ENCODE measurements around the gene ASB6. TPM values are rescaled to one million over a fixed set of nuclear protein-coding genes. Genes with fewer than 3 reads are reported as not detected.
"Not testable (repeated sequence)": the region's sequence is repeated elsewhere in the genome, so short reads cannot be mapped to it uniquely, and the experiment has no call there.

ASB6 gene
- total RNA-seq, 2 experiments from 2014 or later = 25.4 to 27.7 TPM

DNA sequence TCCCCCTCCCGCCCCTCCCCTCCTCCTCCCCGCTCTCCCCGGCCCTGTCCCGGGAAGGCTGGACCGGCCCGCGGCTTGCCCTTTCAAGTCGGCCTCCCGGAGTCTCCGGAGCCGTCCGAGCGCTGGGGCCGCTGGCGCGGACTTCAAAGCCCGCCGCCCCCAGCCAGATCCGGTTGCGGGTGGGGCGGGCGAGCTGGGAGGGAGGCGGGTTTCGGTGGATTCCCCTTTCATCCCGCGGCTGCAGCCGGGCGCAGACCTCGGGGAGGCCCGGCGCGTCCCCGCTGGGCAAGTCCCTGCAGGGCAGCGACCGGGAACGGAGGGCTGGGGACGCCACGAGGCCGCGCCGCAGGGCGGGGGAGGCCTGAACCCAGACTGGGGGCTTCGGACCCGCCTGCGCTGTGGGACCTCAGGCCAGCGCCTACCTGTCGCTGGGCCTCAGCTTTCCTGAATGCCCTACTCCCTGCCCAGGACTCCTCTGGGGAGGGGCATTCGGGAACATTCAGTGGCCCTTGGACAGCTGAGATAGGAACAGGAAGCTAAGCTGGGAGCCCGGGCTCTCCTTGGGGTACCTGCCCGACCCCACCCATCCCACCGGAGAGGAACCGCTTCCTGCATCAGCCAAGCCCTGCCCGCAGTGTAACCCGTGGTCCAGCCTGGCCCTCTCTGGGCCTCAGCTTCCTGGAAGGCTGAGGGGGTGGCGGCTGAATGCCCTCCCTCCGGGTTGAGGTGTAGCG is 44.4 kb downstream of the ASB6 start:
- ATAC-seq (peak; percentile 75), DNase-seq (peak; percentile 64)
- peaks cover 7% of the 10 kb centered on the region for H3K27me3 Mint-ChIP-seq (ENCODE audit: low read depth)
- H3K4me1 Mint-ChIP-seq (ENCODE audit: low read depth) = peaks cover 47% of the 10 kb centered on the region
- ChIA-PET CTCF (interaction anchor here (1.1 to 2.8 kb wide), 6 partner anchors 11 to 424 kb away, joined by 3 to 8 read pairs (median 3); no protein-coding TSS in a partner anchor), POLR2A (interaction anchor here (1.2 to 2.8 kb wide), 3 partner anchors 9 to 420 kb away, joined by 4 to 8 read pairs (median 5); partner anchors contain the start of gene IER5L)
- no peaks in the 10 kb centered on the region for H3K36me3 Mint-ChIP-seq (ENCODE audit: low read depth)
- peak overlapping the region; percentile 84 for H3K27ac Mint-ChIP-seq
- peak overlapping the region; percentile 68 for H3K4me3 Mint-ChIP-seq
- H3K9me3 Mint-ChIP-seq (ENCODE audit: insufficient read depth) = no peaks in the 10 kb centered on the region

DNA sequence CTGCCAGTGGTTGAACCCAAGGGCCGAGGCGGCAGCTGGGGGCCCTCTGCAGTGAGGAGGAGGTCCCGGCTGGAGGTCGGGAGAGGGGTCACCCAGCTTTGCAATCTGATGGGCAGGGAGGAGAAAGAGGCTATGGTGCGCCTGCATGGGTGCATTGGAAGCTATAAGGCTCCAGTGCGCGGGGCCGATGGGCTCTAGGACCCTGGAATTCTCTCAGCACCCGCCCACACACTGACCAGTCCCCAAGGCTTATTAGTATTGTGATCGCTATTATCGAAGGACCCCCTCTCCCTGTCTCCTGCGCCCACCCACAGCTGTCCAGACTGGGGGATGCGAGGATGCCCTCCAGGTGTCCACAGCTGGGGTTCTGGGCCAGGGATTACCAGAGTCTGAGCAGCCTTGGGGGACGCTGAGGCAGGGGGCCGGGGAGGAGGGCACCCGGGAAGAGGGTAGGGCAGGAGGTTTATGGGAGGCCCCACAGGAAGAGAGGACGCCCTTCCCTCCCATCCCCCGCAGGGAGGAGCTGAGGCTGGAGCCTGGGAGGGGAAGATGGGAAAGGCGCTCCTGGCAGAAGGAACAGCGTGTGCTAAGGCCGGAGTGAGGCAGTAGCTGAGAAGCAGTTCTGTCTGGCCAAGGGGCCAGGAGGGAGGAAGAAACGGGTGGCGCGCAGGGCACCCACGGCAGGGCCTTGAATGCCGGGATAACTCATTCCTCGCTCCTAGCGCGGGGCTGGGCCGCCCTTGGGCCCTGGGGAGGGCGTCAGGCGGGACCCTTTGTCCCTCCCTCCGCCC is 45.2 kb downstream of the ASB6 start:
- CTCF ChIA-PET = interaction anchor here (1.1 to 2.8 kb wide), 10 partner anchors 10 to 467 kb away, joined by 3 to 10 read pairs (median 4); no protein-coding TSS in a partner anchor
- ATAC-seq (no peak), DNase-seq (no peak)
- peaks cover 43% of the 10 kb centered on the region for H3K4me1 Mint-ChIP-seq (ENCODE audit: low read depth)
- H3K27me3 Mint-ChIP-seq (ENCODE audit: low read depth) = peaks cover 11% of the 10 kb centered on the region
- no peaks in the 10 kb centered on the region for H3K9me3 Mint-ChIP-seq (ENCODE audit: insufficient read depth)
- POLR2A ChIA-PET = interaction anchor here (1.1 to 2.8 kb wide), 5 partner anchors 9 to 419 kb away, joined by 3 to 8 read pairs (median 5); partner anchors contain the start of gene IER5L
- no peaks in the 10 kb centered on the region for H3K36me3 Mint-ChIP-seq (ENCODE audit: low read depth)
- peak overlapping the region; percentile 67 for H3K27ac Mint-ChIP-seq
- H3K4me3 Mint-ChIP-seq = peak overlapping the region; percentile 23

DNA sequence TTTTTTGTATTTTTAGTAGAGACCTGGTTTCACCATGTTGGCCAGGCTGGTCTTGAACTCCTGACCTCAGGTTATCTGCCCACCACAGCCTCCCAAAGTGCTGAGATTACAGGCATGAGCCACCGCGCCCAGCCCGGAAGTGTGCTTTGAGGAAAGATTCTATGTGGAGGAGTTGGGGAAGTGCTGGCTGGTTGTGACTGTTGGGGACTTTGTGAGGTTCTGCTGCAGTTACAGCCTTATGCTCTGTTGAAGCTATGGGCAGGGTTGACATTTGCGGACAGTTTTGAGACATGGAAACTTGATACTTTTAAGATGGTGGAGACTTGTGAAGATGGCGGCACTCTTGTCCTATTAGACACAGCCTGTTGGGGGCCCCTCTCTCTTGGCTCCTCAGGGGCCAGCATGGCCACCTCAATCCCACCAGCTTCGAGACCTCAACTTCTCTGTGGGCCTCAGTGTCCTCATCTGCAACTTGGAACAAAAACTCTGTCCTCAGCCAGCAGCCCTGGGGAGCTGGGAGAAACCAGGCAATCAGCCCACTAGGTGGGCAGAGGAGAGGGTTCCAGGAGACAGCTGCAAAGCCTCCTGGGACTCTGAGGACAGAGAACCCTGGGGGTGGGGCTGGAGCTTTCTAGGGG is 45.9 kb downstream of the ASB6 start:
- H3K36me3 Mint-ChIP-seq (ENCODE audit: low read depth) = no peaks in the 10 kb centered on the region
- POLR2A ChIA-PET = interaction anchor here (1.1 to 2.8 kb wide), 4 partner anchors 10 to 418 kb away, joined by 3 to 8 read pairs (median 5); partner anchors contain the start of gene IER5L
- no peaks in the 10 kb centered on the region for H3K9me3 Mint-ChIP-seq (ENCODE audit: insufficient read depth)
- H3K27me3 Mint-ChIP-seq (ENCODE audit: low read depth) = peaks cover 10% of the 10 kb centered on the region
- ATAC-seq (no peak), DNase-seq (no peak)
- CTCF ChIA-PET = interaction anchor here (1.1 to 2.8 kb wide), 8 partner anchors 9 to 466 kb away, joined by 3 to 10 read pairs (median 6); no protein-coding TSS in a partner anchor
- H3K4me1 Mint-ChIP-seq (ENCODE audit: low read depth) = peaks cover 43% of the 10 kb centered on the region
- no peak overlapping the region for H3K4me3 Mint-ChIP-seq
- peak overlapping the region; percentile 37 for H3K27ac Mint-ChIP-seq

DNA sequence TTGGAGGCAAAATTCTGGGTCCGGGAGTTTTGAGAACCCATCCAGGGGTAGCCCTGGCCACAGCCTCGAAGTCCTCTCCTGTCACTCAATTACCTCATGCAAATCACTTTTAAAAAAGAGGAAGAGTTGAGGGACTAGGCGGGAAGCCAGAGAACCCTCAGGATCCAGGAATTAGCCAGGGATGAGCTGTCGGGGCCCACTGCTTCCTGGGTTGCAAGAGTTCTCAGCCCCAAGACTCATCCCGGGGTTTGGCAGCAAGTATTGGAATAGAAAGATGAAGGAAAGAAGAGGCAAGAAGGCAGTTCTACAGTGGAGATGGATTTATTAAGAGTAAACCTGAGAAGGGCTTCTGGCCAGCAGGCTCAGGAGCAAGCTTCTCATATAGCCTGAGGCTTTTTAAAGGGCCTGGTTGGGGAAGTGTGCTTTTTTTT is 46.6 kb downstream of the ASB6 start:
- H3K4me1 Mint-ChIP-seq (ENCODE audit: low read depth) = peaks cover 43% of the 10 kb centered on the region
- peaks cover 14% of the 10 kb centered on the region for H3K27me3 Mint-ChIP-seq (ENCODE audit: low read depth)
- no peak overlapping the region for H3K4me3 Mint-ChIP-seq
- H3K36me3 Mint-ChIP-seq (ENCODE audit: low read depth) = no peaks in the 10 kb centered on the region
- ATAC-seq (no peak), DNase-seq (no peak)
- POLR2A ChIA-PET = interaction anchor here (1.2 kb wide), 1 partner anchor 211 kb away, joined by 3 read pairs; no protein-coding TSS in a partner anchor
- H3K9me3 Mint-ChIP-seq (ENCODE audit: insufficient read depth) = no peaks in the 10 kb centered on the region
- no peak overlapping the region for H3K27ac Mint-ChIP-seq
- CTCF ChIA-PET = interaction anchor here (1.4 to 1.7 kb wide), 4 partner anchors 9 to 466 kb away, joined by 4 to 10 read pairs (median 4); no protein-coding TSS in a partner anchor

DNA sequence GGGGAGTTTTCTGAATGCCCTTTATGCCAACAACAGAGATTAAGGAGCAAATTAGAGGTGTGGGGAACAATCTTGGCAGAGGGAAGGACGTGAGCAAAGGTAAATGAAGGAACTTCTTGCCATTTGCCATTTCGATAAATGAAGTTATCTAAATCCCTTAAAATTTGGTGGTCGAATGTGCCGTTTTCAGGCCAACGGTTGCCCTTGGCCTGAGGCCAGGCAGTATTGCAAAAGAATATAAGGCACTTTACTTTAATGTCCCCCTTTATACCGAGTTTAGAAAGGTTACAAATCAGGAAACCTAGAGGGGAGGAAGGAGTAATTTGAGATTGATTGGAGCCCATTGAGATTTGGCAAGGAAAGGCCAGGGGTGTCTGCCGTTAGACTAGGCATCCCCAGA is 47.3 kb downstream of the ASB6 start:
- POLR2A ChIA-PET = no interaction called here
- ATAC-seq = no peak
- peaks cover 43% of the 10 kb centered on the region for H3K4me1 Mint-ChIP-seq (ENCODE audit: low read depth)
- H3K27me3 Mint-ChIP-seq (ENCODE audit: low read depth) = peaks cover 19% of the 10 kb centered on the region
- H3K36me3 Mint-ChIP-seq (ENCODE audit: low read depth) = no peaks in the 10 kb centered on the region
- no peak overlapping the region for H3K4me3 Mint-ChIP-seq
- CTCF ChIA-PET = interaction anchor here (1.7 kb wide), 1 partner anchor 10 kb away, joined by 4 read pairs; no protein-coding TSS in a partner anchor
- H3K9me3 Mint-ChIP-seq (ENCODE audit: insufficient read depth) = no peaks in the 10 kb centered on the region
- no peak for DNase-seq
- no peak overlapping the region for H3K27ac Mint-ChIP-seq

DNA sequence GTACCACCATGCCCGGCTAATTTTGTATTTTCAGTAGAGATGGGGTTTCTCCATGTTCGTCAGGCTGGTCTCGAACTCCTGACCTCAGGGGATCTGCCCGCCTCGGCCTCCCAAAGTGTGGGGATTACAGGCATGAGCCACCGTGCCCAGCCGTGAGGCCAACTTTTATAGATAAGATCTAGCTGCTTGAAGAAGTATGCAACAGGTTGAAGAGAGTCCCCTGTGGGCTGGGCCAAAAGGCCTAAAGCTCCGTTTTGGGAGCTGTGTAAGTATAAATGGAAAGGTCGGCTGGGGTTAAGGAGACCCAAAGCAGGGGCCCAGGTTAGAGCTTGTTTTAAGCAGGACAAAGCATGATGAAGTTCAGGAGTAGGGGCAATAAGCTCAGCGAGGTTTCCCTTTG is 49.2 kb downstream of the ASB6 start:
- H3K4me3 Mint-ChIP-seq; DNase-seq; H3K36me3 Mint-ChIP-seq (ENCODE audit: low read depth); H3K9me3 Mint-ChIP-seq (ENCODE audit: insufficient read depth); H3K27ac Mint-ChIP-seq; ATAC-seq: not testable (repeated sequence)
- Mint-ChIP-seq H3K27me3 (ENCODE audit: low read depth) (peaks cover 26% of the 10 kb centered on the region), H3K4me1 (ENCODE audit: low read depth) (peaks cover 39% of the 10 kb centered on the region)
- CTCF ChIA-PET = interaction anchor here (0.7 to 1.8 kb wide), 5 partner anchors 9 to 450 kb away, joined by 3 to 5 read pairs (median 3); no protein-coding TSS in a partner anchor
- POLR2A ChIA-PET = interaction anchor here (0.6 kb wide), 1 partner anchor 261 kb away, joined by 3 read pairs; no protein-coding TSS in a partner anchor

DNA sequence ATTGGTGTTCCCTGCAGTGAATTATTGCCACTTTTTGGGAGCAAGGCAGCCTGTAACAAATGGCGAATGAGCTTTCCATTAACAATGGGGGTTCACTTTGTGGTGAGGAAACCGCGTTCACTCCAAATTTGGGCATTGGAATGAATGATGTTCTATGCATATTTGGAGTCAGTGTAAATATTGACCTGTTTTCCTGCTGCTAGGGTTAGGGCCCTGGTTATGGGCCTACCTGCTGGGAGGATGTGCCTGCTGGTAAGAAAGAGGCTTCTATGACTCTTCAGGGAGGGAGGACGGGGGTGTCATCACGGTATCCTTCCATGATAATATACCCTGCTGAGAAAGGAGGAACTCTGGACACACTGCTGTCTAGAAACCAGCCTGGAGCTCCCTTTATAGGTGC is 50.0 kb downstream of the ASB6 start:
- DNase-seq (no peak), ATAC-seq (no peak)
- CTCF ChIA-PET = interaction anchor here (1.3 to 1.5 kb wide), 3 partner anchors 8 to 17 kb away, joined by 3 to 5 read pairs (median 3); no protein-coding TSS in a partner anchor
- peaks cover 26% of the 10 kb centered on the region for H3K27me3 Mint-ChIP-seq (ENCODE audit: low read depth)
- peaks cover 44% of the 10 kb centered on the region for H3K4me1 Mint-ChIP-seq (ENCODE audit: low read depth)
- H3K27ac Mint-ChIP-seq = no peak overlapping the region
- H3K9me3 Mint-ChIP-seq (ENCODE audit: insufficient read depth) = no peaks in the 10 kb centered on the region
- H3K36me3 Mint-ChIP-seq (ENCODE audit: low read depth) = no peaks in the 10 kb centered on the region
- no peak overlapping the region for H3K4me3 Mint-ChIP-seq
- POLR2A ChIA-PET = interaction anchor here (0.6 kb wide), 1 partner anchor 451 kb away, joined by 4 read pairs; no protein-coding TSS in a partner anchor

DNA sequence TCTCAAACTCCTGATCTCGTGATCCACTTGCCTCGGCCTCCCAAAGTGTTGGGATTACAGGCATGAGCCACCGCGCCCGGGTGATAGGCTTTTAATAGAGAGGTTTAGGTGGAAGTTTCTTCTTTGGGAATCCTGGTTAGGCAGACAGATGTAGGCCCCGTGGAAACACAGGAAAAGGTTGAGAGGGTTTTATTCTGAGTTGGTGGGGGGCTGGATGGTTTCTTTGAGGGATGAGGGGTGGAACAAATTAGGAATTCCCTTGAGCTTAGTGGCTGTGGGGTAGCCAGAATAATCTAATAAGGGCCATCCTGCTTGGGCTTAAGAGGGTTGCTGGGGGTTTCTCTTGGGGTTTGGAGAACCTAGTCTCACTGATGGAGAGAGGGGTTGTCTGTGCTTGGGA is 51.5 kb downstream of the ASB6 start:
- ATAC-seq = no peak
- Mint-ChIP-seq H3K36me3 (ENCODE audit: low read depth) (no peaks in the 10 kb centered on the region), H3K4me1 (ENCODE audit: low read depth) (peaks cover 46% of the 10 kb centered on the region), H3K4me3 (no peak overlapping the region), H3K27me3 (ENCODE audit: low read depth) (peaks cover 26% of the 10 kb centered on the region), H3K9me3 (ENCODE audit: insufficient read depth) (no peaks in the 10 kb centered on the region), H3K27ac (no peak overlapping the region)
- ChIA-PET CTCF (interaction anchor here (1.2 kb wide), 1 partner anchor 34 kb away, joined by 5 read pairs; no protein-coding TSS in a partner anchor), POLR2A (no interaction called here)
- no peak for DNase-seq

DNA sequence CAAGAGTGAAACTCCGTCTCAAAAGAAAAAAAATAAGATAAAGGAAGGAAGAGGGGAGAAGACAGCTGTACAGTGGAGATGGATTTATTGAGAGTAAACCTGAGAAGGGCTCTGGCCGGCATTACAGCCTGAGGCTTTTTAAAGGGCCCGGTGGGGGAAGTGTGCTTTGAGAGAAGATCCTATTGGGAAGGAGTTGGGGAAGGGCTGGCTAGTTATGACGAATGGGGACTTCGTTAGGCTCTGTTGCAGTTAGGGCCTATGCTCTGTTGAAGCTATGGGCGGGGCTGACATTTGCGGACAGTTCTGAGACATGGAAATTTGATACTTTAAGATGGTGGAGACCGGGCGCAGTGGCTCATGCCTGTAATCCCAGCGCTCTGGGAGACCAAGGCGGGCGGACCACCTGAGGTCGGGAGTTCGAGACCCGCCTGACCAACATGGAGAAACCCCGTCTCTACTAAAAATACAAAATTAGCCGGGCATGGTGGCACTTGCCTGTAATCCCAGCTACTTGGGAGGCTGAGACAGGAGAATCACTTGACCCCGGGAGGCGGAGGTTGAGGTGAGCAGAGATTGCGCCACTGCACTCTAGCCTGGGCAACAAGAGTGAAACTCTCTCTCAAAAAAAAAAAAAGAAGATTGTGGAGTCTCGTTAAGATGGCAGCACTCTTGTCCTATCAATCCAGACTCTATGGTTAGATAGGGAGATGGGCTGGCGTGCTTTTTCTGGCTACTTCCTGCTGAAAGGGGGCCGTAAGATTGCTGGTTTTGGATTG is 54.3 kb downstream of the ASB6 start:
- ATAC-seq (no peak), DNase-seq (no peak)
- Mint-ChIP-seq H3K9me3 (ENCODE audit: insufficient read depth) (no peaks in the 10 kb centered on the region), H3K36me3 (ENCODE audit: low read depth) (no peaks in the 10 kb centered on the region), H3K27ac (peak overlapping the region; percentile 93), H3K4me3 (no peak overlapping the region), H3K4me1 (ENCODE audit: low read depth) (peaks cover 57% of the 10 kb centered on the region), H3K27me3 (ENCODE audit: low read depth) (peaks cover 21% of the 10 kb centered on the region)
- POLR2A ChIA-PET = interaction anchor here (0.8 to 1.0 kb wide), 2 partner anchors 12 to 129 kb away, joined by 3 read pairs; no protein-coding TSS in a partner anchor
- CTCF ChIA-PET = interaction anchor here (0.8 to 2.3 kb wide), 9 partner anchors 8 to 456 kb away, joined by 3 to 11 read pairs (median 7); no protein-coding TSS in a partner anchor

DNA sequence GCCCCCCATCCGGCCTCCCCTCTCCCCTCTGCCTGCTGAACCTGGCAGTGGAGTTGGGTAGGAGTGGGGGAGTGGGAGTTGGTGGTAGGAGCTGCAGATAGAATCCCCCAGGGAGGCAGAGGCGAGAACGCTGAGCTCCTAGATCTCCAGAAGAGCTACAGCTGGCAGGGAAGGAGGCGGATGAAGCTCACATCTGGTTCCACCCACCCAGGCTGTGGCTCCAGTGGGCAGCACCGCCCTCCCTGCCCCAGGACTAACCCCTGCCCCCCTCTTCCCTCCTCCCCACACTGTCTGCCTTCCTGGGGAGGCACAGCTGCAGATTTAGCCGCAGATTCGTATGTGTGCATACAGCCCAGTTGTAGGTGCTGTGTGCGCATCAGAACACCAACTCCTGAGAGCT is 55.3 kb downstream of the ASB6 start:
- POLR2A ChIA-PET = interaction anchor here (0.8 to 1.0 kb wide), 4 partner anchors 11 to 409 kb away, joined by 3 read pairs; partner anchors contain the start of gene IER5L
- Mint-ChIP-seq H3K4me1 (ENCODE audit: low read depth) (peaks cover 67% of the 10 kb centered on the region), H3K36me3 (ENCODE audit: low read depth) (no peaks in the 10 kb centered on the region), H3K9me3 (ENCODE audit: insufficient read depth) (no peaks in the 10 kb centered on the region), H3K27ac (peak overlapping the region; percentile 93), H3K4me3 (peak overlapping the region; percentile 24), H3K27me3 (ENCODE audit: low read depth) (peaks cover 17% of the 10 kb centered on the region)
- DNase-seq (peak; percentile 72), ATAC-seq (peak; percentile 52)
- CTCF ChIA-PET = interaction anchor here (1.0 to 2.3 kb wide), 16 partner anchors 9 to 455 kb away, joined by 3 to 11 read pairs (median 6); partner anchors contain the start of gene IER5L
